LNCAP (cell line): ENCODE measurements around the gene C1QTNF6.

Experiments
- CTCF ChIP-seq: fragments of 450-650 bp; IDR thresholded peaks from 2 replicates; pipeline ENCODE4 v1.5.1; 2017; ENCODE audit warnings: mild to moderate bottlenecking

C1QTNF6 gene

GRCh38 chr22:37206118-37206840 lies 18.2 kb upstream of the C1QTNF6 start:
- no peak for TF ChIP-seq CTCF

GRCh38 chr22:37205046-37205445 lies 17.0 kb upstream of the C1QTNF6 start:
- TF ChIP-seq CTCF: no peak

GRCh38 chr22:37204045-37204655 lies 16.1 kb upstream of the C1QTNF6 start:
- no peak for TF ChIP-seq CTCF

GRCh38 chr22:37203354-37204044 lies 15.5 kb upstream of the C1QTNF6 start:
- TF ChIP-seq CTCF: no peak

GRCh38 chr22:37202716-37203115 lies 14.7 kb upstream of the C1QTNF6 start:
- TF ChIP-seq CTCF: no peak

- no peak for TF ChIP-seq CTCF
These were observed 14.0 kb upstream of the C1QTNF6 start for GRCh38 chr22:37202001-37202555.

- 0 out of 2 replicates have a peak, but pooled peaks have one; percentile 16 for TF ChIP-seq CTCF
These were observed 11.7 kb upstream of the C1QTNF6 start for GRCh38 chr22:37199760-37200108.
